GM12864 (cell line): Measurements from ENCODE around the gene SNAPC2.
"Not testable (repeated sequence)": the region's sequence is repeated elsewhere in the genome, so short reads cannot be mapped to it uniquely, and the experiment has no call there.

Experiments used
- DNase-seq: peaks from one replicate; pipeline ENCODE4 v3.0.0-alpha.2; 2011; ENCODE audit warnings: low read depth
- H3K4me3 ChIP-seq: 2 replicates; pipeline ENCODE4 v1.5.1; 2011; ENCODE audit warnings: mild to moderate bottlenecking, low read depth, low read length, control low read depth
- TF ChIP-seq, protein P1 (sequence below): IDR thresholded peaks from 2 replicates; pipeline ENCODE4 v1.5.1; 2011; ENCODE audit warnings: low read depth, mild to moderate bottlenecking, moderate library complexity, low read length, control low read depth, inconsistent platforms; ENCODE audit errors: missing control alignments

SNAPC2 gene

DNA sequence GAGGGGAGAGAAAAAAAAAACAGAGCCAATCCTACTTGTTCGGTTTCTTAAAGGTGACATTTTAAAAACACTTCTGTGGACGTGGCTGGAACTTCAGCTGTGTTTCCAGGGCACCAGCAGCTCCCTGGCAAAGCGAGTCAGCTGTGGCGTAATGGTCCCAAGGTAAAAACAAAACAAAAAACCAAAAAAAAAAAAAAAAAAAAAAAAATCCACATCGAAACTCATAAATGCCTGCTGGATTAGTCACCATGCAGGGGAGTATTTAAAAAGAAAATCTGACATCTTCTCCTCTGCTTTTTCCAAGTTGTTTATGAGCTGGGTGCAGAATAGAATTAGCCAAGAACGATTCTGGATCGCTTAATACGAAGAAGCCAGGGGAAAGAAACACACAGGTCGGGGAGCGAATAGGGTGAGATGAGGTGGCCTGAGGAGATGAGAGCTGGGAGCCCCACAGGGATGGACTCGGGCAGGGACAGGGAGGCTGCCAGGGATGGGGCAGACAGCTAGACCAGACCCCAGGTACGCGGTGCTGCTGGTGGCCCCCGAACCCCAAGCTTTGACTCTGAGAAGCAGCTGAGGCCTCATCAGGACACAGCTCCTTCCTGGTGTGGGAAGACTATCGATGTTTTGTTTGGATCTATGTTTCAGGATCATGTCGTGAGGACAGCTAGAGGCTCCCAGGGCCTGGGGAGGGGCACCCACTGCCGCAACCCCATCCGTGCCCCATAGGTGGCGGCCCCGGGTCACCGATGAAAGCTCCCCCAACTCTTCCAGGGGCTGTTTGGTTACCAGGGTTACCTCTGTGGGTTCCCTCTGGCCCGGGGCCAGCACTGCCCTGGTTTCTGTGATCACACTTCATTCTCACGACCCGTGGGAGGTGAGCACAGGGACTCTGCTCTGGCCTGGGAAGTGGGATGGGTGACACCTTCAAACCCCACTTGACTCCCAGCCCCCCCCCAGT lies 8.9 kb downstream of the SNAPC2 start:
- DNase-seq: no peak
- H3K4me3 ChIP-seq: no peak overlapping the region
- TF ChIP-seq, protein P1, sequence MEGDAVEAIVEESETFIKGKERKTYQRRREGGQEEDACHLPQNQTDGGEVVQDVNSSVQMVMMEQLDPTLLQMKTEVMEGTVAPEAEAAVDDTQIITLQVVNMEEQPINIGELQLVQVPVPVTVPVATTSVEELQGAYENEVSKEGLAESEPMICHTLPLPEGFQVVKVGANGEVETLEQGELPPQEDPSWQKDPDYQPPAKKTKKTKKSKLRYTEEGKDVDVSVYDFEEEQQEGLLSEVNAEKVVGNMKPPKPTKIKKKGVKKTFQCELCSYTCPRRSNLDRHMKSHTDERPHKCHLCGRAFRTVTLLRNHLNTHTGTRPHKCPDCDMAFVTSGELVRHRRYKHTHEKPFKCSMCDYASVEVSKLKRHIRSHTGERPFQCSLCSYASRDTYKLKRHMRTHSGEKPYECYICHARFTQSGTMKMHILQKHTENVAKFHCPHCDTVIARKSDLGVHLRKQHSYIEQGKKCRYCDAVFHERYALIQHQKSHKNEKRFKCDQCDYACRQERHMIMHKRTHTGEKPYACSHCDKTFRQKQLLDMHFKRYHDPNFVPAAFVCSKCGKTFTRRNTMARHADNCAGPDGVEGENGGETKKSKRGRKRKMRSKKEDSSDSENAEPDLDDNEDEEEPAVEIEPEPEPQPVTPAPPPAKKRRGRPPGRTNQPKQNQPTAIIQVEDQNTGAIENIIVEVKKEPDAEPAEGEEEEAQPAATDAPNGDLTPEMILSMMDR: peak; percentile 62

DNA sequence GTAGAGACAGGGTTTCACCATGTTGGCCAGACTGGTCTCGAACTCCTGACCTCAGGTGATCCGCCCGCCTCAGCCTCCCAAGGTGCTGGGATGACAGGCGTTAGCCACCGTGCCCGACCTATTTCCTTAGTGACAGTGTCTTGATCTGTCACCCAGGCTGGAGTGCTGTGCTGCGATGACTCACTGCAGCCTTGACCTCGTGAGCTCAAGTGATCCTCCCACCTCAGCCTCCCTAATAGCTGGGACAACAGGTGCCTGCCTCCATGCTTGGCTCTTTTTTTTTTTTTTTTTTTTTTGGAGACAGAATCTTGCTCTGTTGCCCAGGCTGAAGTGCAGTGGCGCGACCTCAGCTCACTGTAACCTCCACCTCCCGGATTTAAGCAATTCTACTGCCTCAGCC lies 9.9 kb downstream of the SNAPC2 start:
- H3K4me3 ChIP-seq, DNase-seq: not testable (repeated sequence)

DNA sequence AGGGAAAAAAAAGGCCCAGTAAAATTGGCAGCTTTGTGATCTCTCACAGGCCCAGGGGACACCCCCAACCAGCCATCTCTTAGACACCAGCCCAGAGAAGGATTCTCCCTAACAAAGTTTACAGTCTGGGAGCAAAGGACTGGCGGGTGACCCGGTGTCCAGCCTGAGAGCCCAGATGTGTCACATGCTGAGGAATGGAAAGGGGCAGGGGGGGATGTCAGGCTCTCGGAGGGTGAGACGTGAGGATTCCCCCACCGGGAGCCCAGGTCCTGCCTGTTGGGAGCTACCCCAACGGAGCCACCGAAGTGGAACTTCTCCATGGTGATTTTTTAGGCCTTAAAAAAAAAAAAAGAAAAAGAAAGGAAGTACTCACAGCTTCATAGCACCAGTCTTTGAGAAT lies 10.6 kb downstream of the SNAPC2 start:
- TF ChIP-seq, protein P1: no peak
- H3K4me3 ChIP-seq: no peak overlapping the region
- DNase-seq: no peak

DNA sequence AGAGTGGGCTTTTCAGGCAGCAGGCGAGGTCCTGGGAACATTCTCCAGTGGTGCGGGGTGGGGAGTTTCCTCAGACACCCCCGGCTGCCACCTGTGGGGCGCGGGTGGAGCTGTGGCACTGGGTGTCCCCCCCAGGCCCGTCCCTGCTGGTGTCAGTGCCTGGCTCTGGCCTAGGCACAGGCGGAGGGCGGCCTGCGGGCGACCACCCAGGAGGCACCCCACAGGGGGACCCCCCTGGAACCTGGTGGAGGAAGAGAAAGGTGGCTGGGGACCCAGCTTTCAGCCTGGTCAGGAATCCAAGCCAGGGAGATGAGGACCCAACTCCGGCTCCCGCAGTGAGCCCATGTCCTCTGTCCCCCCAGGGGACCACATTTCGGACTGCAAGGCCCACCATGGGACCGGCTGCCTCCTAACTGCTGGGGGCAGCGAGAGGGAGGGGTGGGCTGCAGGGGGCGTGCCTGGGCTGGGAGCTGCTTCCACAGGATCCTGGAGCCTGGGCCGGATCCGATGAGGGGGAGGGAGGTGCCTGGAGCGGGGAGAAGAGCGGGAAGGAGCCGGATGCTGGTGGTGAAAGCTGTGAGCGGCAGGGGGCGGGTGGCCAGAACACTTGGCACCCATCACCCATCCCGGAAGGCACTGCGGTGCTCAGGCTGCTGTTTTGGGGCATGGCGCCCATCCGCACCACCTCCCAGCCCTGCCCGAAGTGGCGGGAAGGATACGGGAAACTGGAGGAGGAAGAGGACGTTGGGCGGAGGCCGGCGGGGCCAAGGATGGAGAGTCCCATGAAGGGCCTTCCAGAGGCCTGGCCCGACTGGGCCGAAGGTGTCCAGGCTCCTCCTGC lies 11.3 kb downstream of the SNAPC2 start:
- no peak overlapping the region for H3K4me3 ChIP-seq
- no peak for DNase-seq
- TF ChIP-seq, protein P1: no peak

DNA sequence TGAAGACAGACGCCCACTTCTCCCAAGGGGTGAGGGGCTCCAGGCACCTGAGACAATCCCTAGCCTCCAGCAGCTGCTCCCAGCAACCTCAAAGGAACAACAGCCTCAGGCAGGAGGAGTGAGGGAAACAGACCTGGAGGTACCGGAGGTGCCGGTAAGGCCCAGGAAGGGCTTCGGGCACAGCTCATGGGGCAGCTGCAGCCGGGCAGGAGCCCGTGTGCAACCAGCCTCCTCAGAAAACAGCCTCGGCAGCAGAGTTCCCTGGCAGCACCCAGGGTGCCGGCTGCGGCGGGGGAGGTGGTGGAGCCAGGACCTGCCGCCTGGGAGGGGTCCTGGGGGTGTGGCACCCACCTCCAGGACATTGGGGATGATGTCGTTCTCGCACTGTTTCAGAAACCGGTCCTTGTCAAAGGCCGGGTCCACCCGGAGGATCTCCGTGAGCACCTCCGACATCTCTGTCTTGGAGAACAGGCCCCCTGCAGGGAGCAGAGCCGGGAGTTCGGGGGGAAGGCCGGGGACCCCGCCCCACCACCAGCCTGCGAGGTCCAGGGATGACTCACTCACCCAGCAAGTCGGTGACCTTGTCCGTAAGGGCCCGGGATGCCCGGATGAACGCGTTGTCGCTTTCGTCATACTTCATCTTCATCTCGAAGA lies 12.3 kb downstream of the SNAPC2 start:
- no peak overlapping the region for H3K4me3 ChIP-seq
- DNase-seq: no peak
- TF ChIP-seq, protein P1: no peak

DNA sequence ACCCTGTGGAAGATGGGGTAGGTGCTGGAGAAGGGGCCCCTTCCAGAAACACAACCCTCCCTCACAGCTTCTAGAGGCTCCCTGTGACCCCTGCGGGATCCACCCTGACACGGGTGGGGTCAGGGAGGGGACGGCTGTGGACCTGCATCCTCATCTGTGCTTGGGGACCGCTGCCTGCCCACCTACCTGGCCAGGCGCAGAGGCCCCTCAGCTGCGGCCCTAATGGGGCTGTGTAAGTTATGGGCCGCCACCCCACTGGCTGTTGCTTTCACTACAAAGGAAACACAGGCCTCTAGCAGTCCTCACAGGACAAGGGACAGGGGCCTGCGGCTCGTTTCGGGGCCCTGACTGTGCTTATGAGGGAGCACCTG lies 12.8 kb downstream of the SNAPC2 start:
- no peak for DNase-seq
- TF ChIP-seq, protein P1: no peak
- no peak overlapping the region for H3K4me3 ChIP-seq

DNA sequence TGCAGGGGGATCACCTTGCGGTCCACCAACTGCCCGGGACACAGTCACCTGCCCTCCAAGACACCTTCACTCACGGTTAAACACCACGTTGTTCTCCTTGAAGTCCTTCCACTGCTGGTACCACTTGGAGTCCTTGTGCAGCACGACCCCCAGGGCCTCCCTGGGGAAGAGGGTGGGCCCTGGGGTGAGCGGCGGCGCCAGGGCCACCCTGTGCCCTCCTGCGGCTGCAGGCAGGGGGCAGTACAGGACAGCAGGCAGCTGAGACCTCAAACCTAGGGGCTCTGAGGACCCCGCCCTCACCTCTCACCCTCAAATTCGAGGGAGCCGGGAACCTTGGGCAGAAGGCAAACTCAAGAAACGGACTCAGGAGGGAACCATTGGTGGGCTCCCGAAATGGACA lies 13.3 kb downstream of the SNAPC2 start:
- no peak overlapping the region for H3K4me3 ChIP-seq
- no peak for DNase-seq
- TF ChIP-seq, protein P1: no peak
